ENCODE measurements around the gene SNUPN. TPM values are rescaled to one million over a fixed set of nuclear protein-coding genes. Genes with fewer than 3 reads are reported as not detected.
A peak's percentile ranks its signal among the peaks of the same experiment; 100 is the strongest.

Gene SNUPN
- polyA plus RNA-seq, 1 of the 3 experiments (the other 2 are of a cell fraction), result 31.7 TPM

- no peak overlapping the region for H3K4me3 ChIP-seq (ENCODE audit: low read depth in 2 of 2, low read length in 1 of 2)
- no peaks in the 10 kb centered on the region for H3K9me2 ChIP-seq
- H3K4me2 ChIP-seq, result no peak overlapping the region
- H3K9me3 ChIP-seq, result no peaks in the 10 kb centered on the region
- no peak overlapping the region for H3K9ac ChIP-seq
- H3F3A ChIP-seq (replicated peaks; ENCODE audit: insufficient read depth), result peaks cover 12% of the 10 kb centered on the region
- no peak for DNase-seq
- no peaks in the 10 kb centered on the region for H3K27me3 ChIP-seq (ENCODE audit: insufficient read depth)
- POLR2A ChIA-PET, result no interaction called here
- H2AFZ ChIP-seq (ENCODE audit: low read depth), result no peak overlapping the region
- TF ChIP-seq TCF12 (IDR thresholded peaks at IDR 0.05) (no peak), MAX (IDR thresholded peaks at IDR 0.05; ENCODE audit: low read depth) (peak; percentile 51; the same call in 1 of the 2 replicates)
- TF ChIP-seq, protein P1, sequence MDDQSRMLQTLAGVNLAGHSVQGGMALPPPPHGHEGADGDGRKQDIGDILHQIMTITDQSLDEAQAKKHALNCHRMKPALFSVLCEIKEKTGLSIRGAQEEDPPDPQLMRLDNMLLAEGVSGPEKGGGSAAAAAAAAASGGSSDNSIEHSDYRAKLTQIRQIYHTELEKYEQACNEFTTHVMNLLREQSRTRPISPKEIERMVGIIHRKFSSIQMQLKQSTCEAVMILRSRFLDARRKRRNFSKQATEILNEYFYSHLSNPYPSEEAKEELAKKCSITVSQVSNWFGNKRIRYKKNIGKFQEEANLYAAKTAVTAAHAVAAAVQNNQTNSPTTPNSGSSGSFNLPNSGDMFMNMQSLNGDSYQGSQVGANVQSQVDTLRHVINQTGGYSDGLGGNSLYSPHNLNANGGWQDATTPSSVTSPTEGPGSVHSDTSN (IDR thresholded peaks at IDR 0.05), result peak; percentile 28; the same call in 1 of the 2 replicates
- peaks cover 88% of the 10 kb centered on the region for H3K79me2 ChIP-seq (ENCODE audit: insufficient read depth)
- H3K27ac ChIP-seq (ENCODE audit: low read depth in 2 of 2, low read length in 1 of 2), result peak overlapping the region in 1 of 2 experiments; percentile 12; a peak in 1 of 4 replicates
- peaks cover 52% of the 10 kb centered on the region for H4K20me1 ChIP-seq (ENCODE audit: insufficient read depth)
- H3K4me1 ChIP-seq (ENCODE audit: control insufficient read depth in 1 of 2, insufficient read depth in 2 of 2, low read depth in 1 of 2, low read length in 1 of 2), result no peaks in the 10 kb centered on the region
- CTCF ChIA-PET, result interaction anchor here (0.9 kb wide), 1 partner anchor 10 kb away, joined by 4 read pairs; no protein-coding TSS in a partner anchor
- peaks cover 0 to 3% of the 10 kb centered on the region in 2 experiments for H3K36me3 ChIP-seq (replicated peaks in 1 of 2; ENCODE audit: control insufficient read depth in 1 of 2, insufficient read depth in 2 of 2, low read length in 1 of 2)
Observed at GRCh38 chr15:75554717-75555116, 70.8 kb downstream of the SNUPN start.

DNA sequence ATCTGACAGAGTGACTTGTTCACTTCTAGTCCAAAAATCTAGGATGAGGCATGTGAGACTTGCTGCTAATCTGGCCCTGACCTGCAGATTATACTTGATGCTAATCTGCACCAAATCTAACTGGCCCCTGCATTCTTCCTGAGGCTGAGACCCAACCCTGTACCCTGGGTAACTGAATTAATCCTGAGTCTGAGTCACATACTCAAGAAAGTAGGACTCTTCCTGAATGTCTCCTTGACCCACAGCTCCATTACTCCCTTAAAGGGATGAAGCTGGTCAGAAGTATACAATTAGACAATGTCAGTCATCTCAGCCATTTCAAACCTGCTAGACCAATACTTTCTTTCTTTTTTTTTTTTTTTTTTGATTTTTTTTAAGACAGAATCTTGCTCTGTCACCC, 71.9 kb downstream of the SNUPN start:
- Histone ChIP-seq H2AFZ (ENCODE audit: low read depth) (no peak overlapping the region), H3K79me2 (ENCODE audit: insufficient read depth) (peaks cover 94% of the 10 kb centered on the region), H3K36me3 (replicated peaks in 1 of 2; ENCODE audit: control insufficient read depth in 1 of 2, insufficient read depth in 2 of 2, low read length in 1 of 2) (peaks cover 0 to 3% of the 10 kb centered on the region in 2 experiments), H3K9me2 (no peaks in the 10 kb centered on the region), H3F3A (replicated peaks; ENCODE audit: insufficient read depth) (peaks cover 12% of the 10 kb centered on the region), H3K27ac (ENCODE audit: low read depth in 2 of 2, low read length in 1 of 2) (no peak overlapping the region), H3K4me3 (ENCODE audit: low read depth in 2 of 2, low read length in 1 of 2) (no peak overlapping the region), H3K27me3 (ENCODE audit: insufficient read depth) (no peaks in the 10 kb centered on the region), H3K4me2 (no peak overlapping the region), H3K9me3 (no peaks in the 10 kb centered on the region), H4K20me1 (ENCODE audit: insufficient read depth) (peaks cover 58% of the 10 kb centered on the region), H3K4me1 (ENCODE audit: control insufficient read depth in 1 of 2, insufficient read depth in 2 of 2, low read depth in 1 of 2, low read length in 1 of 2) (no peaks in the 10 kb centered on the region), H3K9ac (no peak overlapping the region)
- TF ChIP-seq MAX (IDR thresholded peaks at IDR 0.05; ENCODE audit: low read depth) (no peak), TEAD4 (IDR thresholded peaks at IDR 0.05; ENCODE audit: borderline replicate concordance, insufficient read depth) (no peak), TAF1 (IDR thresholded peaks at IDR 0.05; ENCODE audit: borderline replicate concordance, low read depth, low read length) (no peak), RCOR1 (IDR thresholded peaks at IDR 0.05; ENCODE audit: low read length) (no peak), REST (IDR thresholded peaks at IDR 0.05; ENCODE audit: low read depth, low read length) (no peak), FOXJ3 (CRISPR knock-in tag; IDR thresholded peaks at IDR 0.05) (no peak), IRF3 (IDR thresholded peaks at IDR 0.05; ENCODE audit: low read depth, low read length) (no peak), NFIC (IDR thresholded peaks at IDR 0.05; ENCODE audit: borderline replicate concordance) (no peak), CHD2 (IDR thresholded peaks at IDR 0.05; ENCODE audit: low read length, partially characterized antibody) (no peak), RFX5 (IDR thresholded peaks at IDR 0.05; ENCODE audit: low read length) (no peak), FOSL2 (IDR thresholded peaks at IDR 0.05; ENCODE audit: borderline replicate concordance, low read depth) (no peak), YY1 (IDR thresholded peaks at IDR 0.05; ENCODE audit: low read depth) (no peak), SIN3A (IDR thresholded peaks at IDR 0.05; ENCODE audit: borderline replicate concordance, low read depth, low read length) (no peak)
- TF ChIP-seq, protein P2, sequence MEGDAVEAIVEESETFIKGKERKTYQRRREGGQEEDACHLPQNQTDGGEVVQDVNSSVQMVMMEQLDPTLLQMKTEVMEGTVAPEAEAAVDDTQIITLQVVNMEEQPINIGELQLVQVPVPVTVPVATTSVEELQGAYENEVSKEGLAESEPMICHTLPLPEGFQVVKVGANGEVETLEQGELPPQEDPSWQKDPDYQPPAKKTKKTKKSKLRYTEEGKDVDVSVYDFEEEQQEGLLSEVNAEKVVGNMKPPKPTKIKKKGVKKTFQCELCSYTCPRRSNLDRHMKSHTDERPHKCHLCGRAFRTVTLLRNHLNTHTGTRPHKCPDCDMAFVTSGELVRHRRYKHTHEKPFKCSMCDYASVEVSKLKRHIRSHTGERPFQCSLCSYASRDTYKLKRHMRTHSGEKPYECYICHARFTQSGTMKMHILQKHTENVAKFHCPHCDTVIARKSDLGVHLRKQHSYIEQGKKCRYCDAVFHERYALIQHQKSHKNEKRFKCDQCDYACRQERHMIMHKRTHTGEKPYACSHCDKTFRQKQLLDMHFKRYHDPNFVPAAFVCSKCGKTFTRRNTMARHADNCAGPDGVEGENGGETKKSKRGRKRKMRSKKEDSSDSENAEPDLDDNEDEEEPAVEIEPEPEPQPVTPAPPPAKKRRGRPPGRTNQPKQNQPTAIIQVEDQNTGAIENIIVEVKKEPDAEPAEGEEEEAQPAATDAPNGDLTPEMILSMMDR (IDR thresholded peaks at IDR 0.05), result no peak
- TF ChIP-seq, protein P1 (IDR thresholded peaks at IDR 0.05), result no peak
- CTCF ChIA-PET, result interaction anchor here (1.3 to 1.4 kb wide), 2 partner anchors 10 to 13 kb away, joined by 3 to 4 read pairs; no protein-coding TSS in a partner anchor
- POLR2A ChIA-PET, result no interaction called here
- DNase-seq, result no peak

All from SK-N-SH (cell line).